ENCODE data around the gene C1orf159.

- TF ChIP-seq CTCF (IDR thresholded peaks at IDR 0.05) (no peak), POLR2A (IDR thresholded peaks at IDR 0.05) (no peak)
These were observed 25.2 kb downstream of the C1orf159 start for GRCh38 chr1:1090424-1091343.

All from right lobe of liver (tissue), 4 donors.